Thyroid gland (tissue), 4 donors: ENCODE results near the gene B3GNT2. TPM values are rescaled to one million over a fixed set of nuclear protein-coding genes. Genes with fewer than 3 reads are reported as not detected.

ENCODE experiments used
- DNase-seq, 2 donors: peaks; one replicate each; pipeline ENCODE4 v3.0.0-alpha.2; 2019
- H3K27ac ChIP-seq, 3 donors: fragments of 200-600 bp; sonication (generic); 1 replicate in 2 of 3; 2 replicates in 1 of 3; pipeline ENCODE4 v1.5.1; 2016 to 2019; ENCODE audit warnings: mild to moderate bottlenecking in 1 of 3, moderate library complexity in 1 of 3
- H3K27me3 ChIP-seq: fragments of 200-600 bp; sonication (generic); one replicate; pipeline ENCODE4 v1.5.1; 2019
- H3K36me3 ChIP-seq, 2 donors: fragments of 200-600 bp; sonication (generic); one replicate each; pipeline ENCODE4 v1.5.1; 2016 to 2019
- H3K4me1 ChIP-seq, 2 donors: fragments of 200-600 bp; sonication (generic); one replicate each; pipeline ENCODE4 v1.5.1; 2017 to 2019
- H3K4me3 ChIP-seq, 3 donors: fragments of 200-600 bp; sonication (generic); replicated peaks in 1 of 3; 1 replicate in 2 of 3; 2 replicates in 1 of 3; pipeline ENCODE4 v1.5.1; 2016; ENCODE audit warnings: mild to moderate bottlenecking in 1 of 3
- H3K9me3 ChIP-seq: fragments of 200-600 bp; sonication (generic); one replicate; pipeline ENCODE4 v1.5.1; 2017
- CTCF ChIP-seq, 6 experiments: fragments of 200-600 bp in 3 of 6; fragments of 450-650 bp in 3 of 6; sonication (generic) in 3 of 6; IDR thresholded peaks; one replicate each; pipeline ENCODE4 v1.5.1; 2016 to 2019; ENCODE audit warnings: antibody characterized with exemption in 6 of 6, mild to moderate bottlenecking in 2 of 6, inconsistent platforms in 1 of 6, moderate library complexity in 1 of 6
- POLR2A ChIP-seq, 2 donors: fragments of 450-650 bp; IDR thresholded peaks; one replicate each; pipeline ENCODE4 v1.6.1; 2017; ENCODE audit warnings: antibody characterized with exemption in 2 of 2, mild to moderate bottlenecking in 2 of 2, moderate library complexity in 1 of 2
- WGBS, 2 donors: methylation state at CpG; one replicate each; pipeline ENCODE4 v1.1.5; 2017; 5-methylcytosine and 5-hydroxymethylcytosine counted together
- intact Hi-C: fragments of 100-400 bp; cut with DNase I; formaldehyde crosslinking; loops from one replicate; pipeline ENCODE4 v1.15.1; 2023
- total RNA-seq, 4 donors: library from RNA; depleted of rRNA; stranded (reverse); fragments of >200 nt; gene quantifications; one replicate each; pipeline ENCODE4 v1.2.3, GENCODE V29; 2016

Gene B3GNT2
- total RNA-seq, 4 donors from 2014 or later = 18.9 to 37.1 (median 27.3) TPM

- no peaks in the 10 kb centered on the region for H3K27me3 ChIP-seq
- intact Hi-C loops = no loop called here
- no peak overlapping the region for H3K27ac ChIP-seq
- no peaks in the 10 kb centered on the region for H3K9me3 ChIP-seq
- no peak overlapping the region for H3K4me3 ChIP-seq
- H3K36me3 ChIP-seq = no peaks in the 10 kb centered on the region
- DNase-seq = no peak
- 91 to 95% methylated on average over 9 of the region's 9 CpGs for WGBS, 2 donors
- TF ChIP-seq POLR2A (IDR thresholded peaks at IDR 0.05) (no peak), CTCF (IDR thresholded peaks at IDR 0.05) (no peak)
- H3K4me1 ChIP-seq = no peaks in the 10 kb centered on the region
Measured at GRCh38 chr2:62240546-62240945, 44.6 kb downstream of the B3GNT2 start.

- TF ChIP-seq POLR2A (IDR thresholded peaks at IDR 0.05) (no peak), CTCF (IDR thresholded peaks at IDR 0.05) (no peak)
- no peak overlapping the region for H3K27ac ChIP-seq
- no peak for DNase-seq
- WGBS, 2 donors = 82 to 91% methylated on average over 6 of the region's 6 CpGs
- H3K9me3 ChIP-seq = no peaks in the 10 kb centered on the region
- H3K27me3 ChIP-seq = no peaks in the 10 kb centered on the region
- H3K36me3 ChIP-seq = no peaks in the 10 kb centered on the region
- intact Hi-C loops = no loop called here
- H3K4me1 ChIP-seq = no peaks in the 10 kb centered on the region
- no peak overlapping the region for H3K4me3 ChIP-seq
Measured at GRCh38 chr2:62243983-62244382, 48.1 kb downstream of the B3GNT2 start.

GRCh38 chr2:62248226-62248625 is 52.3 kb downstream of the B3GNT2 start:
- intact Hi-C loops = no loop called here
- Histone ChIP-seq H3K36me3 (no peaks in the 10 kb centered on the region), H3K4me3 (no peak overlapping the region), H3K4me1 (no peaks in the 10 kb centered on the region), H3K27ac (no peak overlapping the region), H3K9me3 (no peaks in the 10 kb centered on the region), H3K27me3 (no peaks in the 10 kb centered on the region)
- DNase-seq = no peak
- TF ChIP-seq CTCF (IDR thresholded peaks at IDR 0.05) (no peak), POLR2A (IDR thresholded peaks at IDR 0.05) (no peak)
- 89% methylated on average over 3 of the region's 3 CpGs for WGBS, 2 donors

- no peaks in the 10 kb centered on the region for H3K27me3 ChIP-seq
- H3K4me1 ChIP-seq = no peaks in the 10 kb centered on the region
- no peaks in the 10 kb centered on the region for H3K36me3 ChIP-seq
- intact Hi-C loops = no loop called here
- no peak overlapping the region for H3K27ac ChIP-seq
- whole genome bisulfite sequencing, 2 donors = 63 to 71% methylated on average over 4 of the region's 4 CpGs
- H3K4me3 ChIP-seq = no peak overlapping the region
- DNase-seq = no peak
- TF ChIP-seq CTCF (IDR thresholded peaks at IDR 0.05) (no peak), POLR2A (IDR thresholded peaks at IDR 0.05) (no peak)
- H3K9me3 ChIP-seq = no peaks in the 10 kb centered on the region
Measured at GRCh38 chr2:62250239-62250638, 54.3 kb downstream of the B3GNT2 start.

GRCh38 chr2:62254424-62255266 is 58.7 kb downstream of the B3GNT2 start:
- no peak for TF ChIP-seq CTCF (IDR thresholded peaks at IDR 0.05)
- no peak for TF ChIP-seq POLR2A (IDR thresholded peaks at IDR 0.05)
- no peaks in the 10 kb centered on the region for H3K9me3 ChIP-seq
- H3K4me3 ChIP-seq = no peak overlapping the region
- intact Hi-C loops = no loop called here
- no peaks in the 10 kb centered on the region for H3K36me3 ChIP-seq
- H3K4me1 ChIP-seq = no peaks in the 10 kb centered on the region
- no peaks in the 10 kb centered on the region for H3K27me3 ChIP-seq
- WGBS, 2 donors = 100% methylated on average over 1 of the region's 1 CpG
- no peak for DNase-seq
- no peak overlapping the region for H3K27ac ChIP-seq
